A673 (cell line): ENCODE data around the gene CENPT.

Experiments used
- CTCF ChIP-seq: fragments of 300-800, 200-600 bp; sonication (generic); conservative IDR thresholded peaks from 2 replicates; pipeline ENCODE4 v1.5.1; 2017; ENCODE audit warnings: low read depth, mild to moderate bottlenecking, antibody characterized with exemption, low read length, moderate library complexity, mixed read lengths
- EZH2 ChIP-seq: fragments of 200-600 bp; sonication (generic); IDR thresholded peaks from 2 replicates; pipeline ENCODE4 v1.6.1; 2017; ENCODE audit warnings: borderline replicate concordance, low read depth, mild to moderate bottlenecking, mixed read lengths, antibody characterized with exemption, low read length; ENCODE audit not compliant: poor library complexity, severe bottlenecking

GRCh38 chr16:67868290-67868689 lies 20.8 kb upstream of the CENPT start:
- no peak for TF ChIP-seq CTCF
- no peak for TF ChIP-seq EZH2
